Mesendoderm (in vitro differentiated cells): ENCODE results near the gene GNG7.
"Not testable (repeated sequence)": the region's sequence is repeated elsewhere in the genome, so short reads cannot be mapped to it uniquely, and the experiment has no call there.

Experiments used
- DNase-seq: peaks from one replicate; pipeline ENCODE4 v3.0.0; 2013
- H2AK5ac ChIP-seq: 2 replicates; pipeline ENCODE4 v1.6.1; 2013; ENCODE audit warnings: low read length, inconsistent platforms
- H2BK120ac ChIP-seq: 2 replicates; pipeline ENCODE4 v1.6.1; 2013; ENCODE audit warnings: low read depth, mild to moderate bottlenecking, low read length, moderate library complexity, mixed read lengths
- H2BK15ac ChIP-seq: replicated peaks from 2 replicates; pipeline ENCODE4 v1.6.1; 2013; ENCODE audit warnings: low read depth, mild to moderate bottlenecking, moderate library complexity
- H2BK5ac ChIP-seq: 2 replicates; pipeline ENCODE4 v1.6.1; 2013; ENCODE audit warnings: low read length, inconsistent platforms
- H3K18ac ChIP-seq: 2 replicates; pipeline ENCODE4 v1.6.1; 2013; ENCODE audit warnings: mild to moderate bottlenecking, low read length, mixed read lengths
- H3K23ac ChIP-seq: one replicate; pipeline ENCODE4 v1.6.1; 2013; ENCODE audit warnings: low read length
- H3K27ac ChIP-seq: 2 replicates; pipeline ENCODE4 v1.5.1; 2013; ENCODE audit warnings: low read depth, mild to moderate bottlenecking, inconsistent platforms, low read length, moderate library complexity
- H3K27me3 ChIP-seq: 2 replicates; pipeline ENCODE4 v1.6.1; 2013; ENCODE audit warnings: low read length, control low read depth, mild to moderate bottlenecking, inconsistent platforms; ENCODE audit not compliant: insufficient read depth, poor library complexity
- H3K36me3 ChIP-seq: 2 replicates; pipeline ENCODE4 v1.6.1; 2013; ENCODE audit warnings: low read length, inconsistent platforms; ENCODE audit not compliant: control insufficient read depth, insufficient read depth
- H3K4ac ChIP-seq: one replicate; pipeline ENCODE4 v1.6.1; 2013; ENCODE audit warnings: low read depth, mild to moderate bottlenecking, low read length, moderate library complexity
- H3K4me1 ChIP-seq: 2 replicates; pipeline ENCODE4 v1.6.1; 2013; ENCODE audit warnings: low read depth, low read length, inconsistent platforms; ENCODE audit not compliant: control insufficient read depth
- H3K4me2 ChIP-seq: 2 replicates; pipeline ENCODE4 v1.6.1; 2013; ENCODE audit warnings: low read length
- H3K4me3 ChIP-seq: 2 replicates; pipeline ENCODE4 v1.5.1; 2013; ENCODE audit warnings: mild to moderate bottlenecking, low read length
- H3K56ac ChIP-seq: one replicate; pipeline ENCODE4 v1.6.1; 2013; ENCODE audit warnings: low read length
- H3K79me1 ChIP-seq: 2 replicates; pipeline ENCODE4 v1.6.1; 2013; ENCODE audit warnings: low read length, inconsistent platforms
- H3K79me2 ChIP-seq: 2 replicates; pipeline ENCODE4 v1.6.1; 2013; ENCODE audit warnings: mild to moderate bottlenecking, low read length; ENCODE audit not compliant: control insufficient read depth, insufficient read depth
- H3K9ac ChIP-seq: 2 replicates; pipeline ENCODE4 v1.6.1; 2013; ENCODE audit warnings: low read length, inconsistent platforms
- H4K5ac ChIP-seq: one replicate; pipeline ENCODE4 v1.6.1; 2013; ENCODE audit warnings: low read length
- H4K8ac ChIP-seq: one replicate; pipeline ENCODE4 v1.6.1; 2013; ENCODE audit warnings: low read depth, mild to moderate bottlenecking, control low read depth, low read length, moderate library complexity
- WGBS: extraction: QIAGEN DNeasy Blood & Tissue Kit; methylation state at CpG from one replicate; pipeline ENCODE4 v1.1.7; 2013; ENCODE audit warnings: low lambda C conversion rate, missing lambda C conversion rate; ENCODE audit not compliant: insufficient coverage; ENCODE audit errors: extremely low coverage; 5-methylcytosine and 5-hydroxymethylcytosine counted together

Gene GNG7

GRCh38 chr19:2533072-2533425, 169.4 kb downstream of the GNG7 start:
- DNase-seq = no peak
- Histone ChIP-seq H3K23ac (no peak overlapping the region), H3K4ac (no peak overlapping the region), H3K79me1 (no peaks in the 10 kb centered on the region), H2AK5ac (no peak overlapping the region), H3K4me2 (no peak overlapping the region), H3K4me3 (no peak overlapping the region), H3K27me3 (no peaks in the 10 kb centered on the region), H2BK5ac (no peak overlapping the region), H3K56ac (no peak overlapping the region), H3K18ac (no peak overlapping the region), H3K9ac (no peak overlapping the region), H4K8ac (no peak overlapping the region), H2BK120ac (no peak overlapping the region), H2BK15ac (no peak overlapping the region), H3K4me1 (no peaks in the 10 kb centered on the region), H3K36me3 (no peaks in the 10 kb centered on the region), H4K5ac (no peak overlapping the region), H3K79me2 (no peaks in the 10 kb centered on the region), H3K27ac (no peak overlapping the region)
- no CpG with 5 or more reads among the region's 2 CpGs for WGBS

- H2BK15ac ChIP-seq = no peak overlapping the region
- H4K8ac ChIP-seq = no peak overlapping the region
- no peak overlapping the region for H2BK5ac ChIP-seq
- no peak overlapping the region for H3K27ac ChIP-seq
- no peaks in the 10 kb centered on the region for H3K4me1 ChIP-seq
- no peak overlapping the region for H2AK5ac ChIP-seq
- H2BK120ac ChIP-seq = no peak overlapping the region
- no peak overlapping the region for H3K56ac ChIP-seq
- H3K4ac ChIP-seq = no peak overlapping the region
- no peak overlapping the region for H3K9ac ChIP-seq
- no peaks in the 10 kb centered on the region for H3K27me3 ChIP-seq
- H3K4me3 ChIP-seq = no peak overlapping the region
- no CpG with 5 or more reads among the region's 7 CpGs for WGBS
- DNase-seq = no peak
- H3K4me2 ChIP-seq = no peak overlapping the region
- no peak overlapping the region for H3K18ac ChIP-seq
- no peak overlapping the region for H4K5ac ChIP-seq
- H3K79me1 ChIP-seq = no peaks in the 10 kb centered on the region
- H3K23ac ChIP-seq = no peak overlapping the region
- no peaks in the 10 kb centered on the region for H3K36me3 ChIP-seq
- no peaks in the 10 kb centered on the region for H3K79me2 ChIP-seq
Measured at GRCh38 chr19:2532252-2533071, 170.0 kb downstream of the GNG7 start.

- not testable (repeated sequence) for H3K36me3 ChIP-seq, H2BK5ac ChIP-seq, H2AK5ac ChIP-seq, H3K18ac ChIP-seq, H3K4ac ChIP-seq, H3K9ac ChIP-seq, H3K79me2 ChIP-seq, H2BK15ac ChIP-seq, H3K4me2 ChIP-seq, H3K27ac ChIP-seq, H3K27me3 ChIP-seq, H3K23ac ChIP-seq, H3K56ac ChIP-seq, H3K4me3 ChIP-seq, H3K79me1 ChIP-seq, H3K4me1 ChIP-seq, DNase-seq, H2BK120ac ChIP-seq, H4K5ac ChIP-seq, H4K8ac ChIP-seq
- WGBS = no CpG with 5 or more reads among the region's 10 CpGs
Measured at GRCh38 chr19:2529942-2530341, 172.6 kb downstream of the GNG7 start.

GRCh38 chr19:2529473-2529918, 173.0 kb downstream of the GNG7 start:
- Histone ChIP-seq H3K4me1 (peaks cover 2% of the 10 kb centered on the region), H3K27me3 (no peaks in the 10 kb centered on the region), H4K8ac (no peak overlapping the region), H4K5ac (no peak overlapping the region), H3K4ac (no peak overlapping the region), H3K56ac (no peak overlapping the region), H3K18ac (no peak overlapping the region), H3K4me3 (no peak overlapping the region), H3K4me2 (no peak overlapping the region), H3K27ac (no peak overlapping the region), H2BK5ac (no peak overlapping the region), H3K9ac (no peak overlapping the region), H2AK5ac (no peak overlapping the region), H3K36me3 (no peaks in the 10 kb centered on the region), H2BK15ac (no peak overlapping the region), H3K79me1 (no peaks in the 10 kb centered on the region), H2BK120ac (no peak overlapping the region), H3K23ac (no peak overlapping the region), H3K79me2 (no peaks in the 10 kb centered on the region)
- WGBS = no CpG with 5 or more reads among the region's 9 CpGs
- DNase-seq = peak; percentile 77

- H3K18ac ChIP-seq = no peak overlapping the region
- no peaks in the 10 kb centered on the region for H3K79me2 ChIP-seq
- H3K9ac ChIP-seq = no peak overlapping the region
- H3K4me2 ChIP-seq = no peak overlapping the region
- no CpG with 5 or more reads among the region's 8 CpGs for WGBS
- no peak overlapping the region for H3K27ac ChIP-seq
- no peak for DNase-seq
- peaks cover 2% of the 10 kb centered on the region for H3K4me1 ChIP-seq
- no peaks in the 10 kb centered on the region for H3K79me1 ChIP-seq
- H3K4me3 ChIP-seq = no peak overlapping the region
- H3K27me3 ChIP-seq = no peaks in the 10 kb centered on the region
- H2BK15ac ChIP-seq = no peak overlapping the region
- no peak overlapping the region for H2BK5ac ChIP-seq
- no peak overlapping the region for H3K4ac ChIP-seq
- H4K5ac ChIP-seq = no peak overlapping the region
- H3K56ac ChIP-seq = no peak overlapping the region
- no peaks in the 10 kb centered on the region for H3K36me3 ChIP-seq
- H2BK120ac ChIP-seq = no peak overlapping the region
- no peak overlapping the region for H3K23ac ChIP-seq
- no peak overlapping the region for H2AK5ac ChIP-seq
- no peak overlapping the region for H4K8ac ChIP-seq
Measured at GRCh38 chr19:2528675-2529101, 173.8 kb downstream of the GNG7 start.

GRCh38 chr19:2527686-2528085, 174.8 kb downstream of the GNG7 start:
- H3K79me1 ChIP-seq = no peaks in the 10 kb centered on the region
- no CpG with 5 or more reads among the region's 4 CpGs for WGBS
- H2AK5ac ChIP-seq = no peak overlapping the region

More at GRCh38 chr19:2527686-2528085, 174.8 kb downstream of the GNG7 start:
- no peak overlapping the region for H2BK5ac ChIP-seq
- H3K27me3 ChIP-seq = no peaks in the 10 kb centered on the region
- no peak overlapping the region for H2BK120ac ChIP-seq
- H3K4me2 ChIP-seq = no peak overlapping the region
- no peak overlapping the region for H4K5ac ChIP-seq
- H3K4ac ChIP-seq = no peak overlapping the region
- no peak overlapping the region for H4K8ac ChIP-seq
- H3K18ac ChIP-seq = no peak overlapping the region
- H3K79me2 ChIP-seq = no peaks in the 10 kb centered on the region
- no peak overlapping the region for H3K56ac ChIP-seq
- no peak overlapping the region for H3K27ac ChIP-seq
- no peak overlapping the region for H2BK15ac ChIP-seq
- H3K9ac ChIP-seq = no peak overlapping the region
- H3K4me3 ChIP-seq = no peak overlapping the region
- H3K23ac ChIP-seq = no peak overlapping the region
- no peaks in the 10 kb centered on the region for H3K36me3 ChIP-seq
- DNase-seq = no peak
- H3K4me1 ChIP-seq = peaks cover 2% of the 10 kb centered on the region
